GM21423 (cell line): ENCODE results near the gene PPP1R16B.
"Not testable (repeated sequence)": the region's sequence is repeated elsewhere in the genome, so short reads cannot be mapped to it uniquely, and the experiment has no call there.

Experiments
- ATAC-seq: cut with Tn5 transposase; IDR thresholded peaks from one replicate; pipeline ENCODE4 v1.9.1; 2021; ENCODE audit warnings: mild to moderate bottlenecking, moderate library complexity; ENCODE audit not compliant: unreplicated experiment

Gene PPP1R16B

DNA sequence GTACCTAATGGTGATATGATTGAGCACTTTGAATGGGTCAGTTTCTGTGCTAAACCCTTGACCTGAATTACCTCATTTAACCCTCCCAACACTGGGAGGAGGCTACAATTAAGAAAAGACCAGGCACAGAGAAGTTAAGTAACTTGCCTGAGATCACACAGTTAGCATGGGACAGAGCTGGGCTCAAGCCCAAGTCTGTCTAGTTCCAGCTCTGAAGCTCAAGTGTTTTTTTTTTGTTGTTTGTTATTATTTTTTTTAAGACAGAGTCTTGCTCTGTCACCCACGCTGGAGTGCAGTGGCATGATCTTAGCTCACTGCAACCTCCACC, 124.7 kb downstream of the PPP1R16B start:
- no peak for ATAC-seq

DNA sequence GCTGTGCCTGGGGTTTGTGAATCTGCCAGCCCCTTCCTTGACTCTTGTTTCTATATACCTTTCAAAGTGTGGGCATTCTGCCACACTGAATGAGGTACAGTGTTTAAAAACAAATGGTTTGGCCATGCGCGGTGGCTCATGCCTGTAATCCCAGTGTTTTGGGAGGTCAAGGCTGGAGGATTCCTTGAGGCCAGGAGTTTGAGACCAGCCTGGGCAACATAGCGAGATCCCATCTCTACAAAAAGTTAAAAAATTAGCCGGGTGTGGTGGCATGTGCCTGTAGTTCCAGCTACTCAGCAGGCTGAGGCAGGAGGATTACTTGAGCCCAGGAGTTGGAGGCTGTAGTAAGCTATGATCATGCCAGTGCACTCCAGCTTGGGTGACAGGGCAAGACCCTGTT, 126.5 kb downstream of the PPP1R16B start:
- ATAC-seq: no peak

DNA sequence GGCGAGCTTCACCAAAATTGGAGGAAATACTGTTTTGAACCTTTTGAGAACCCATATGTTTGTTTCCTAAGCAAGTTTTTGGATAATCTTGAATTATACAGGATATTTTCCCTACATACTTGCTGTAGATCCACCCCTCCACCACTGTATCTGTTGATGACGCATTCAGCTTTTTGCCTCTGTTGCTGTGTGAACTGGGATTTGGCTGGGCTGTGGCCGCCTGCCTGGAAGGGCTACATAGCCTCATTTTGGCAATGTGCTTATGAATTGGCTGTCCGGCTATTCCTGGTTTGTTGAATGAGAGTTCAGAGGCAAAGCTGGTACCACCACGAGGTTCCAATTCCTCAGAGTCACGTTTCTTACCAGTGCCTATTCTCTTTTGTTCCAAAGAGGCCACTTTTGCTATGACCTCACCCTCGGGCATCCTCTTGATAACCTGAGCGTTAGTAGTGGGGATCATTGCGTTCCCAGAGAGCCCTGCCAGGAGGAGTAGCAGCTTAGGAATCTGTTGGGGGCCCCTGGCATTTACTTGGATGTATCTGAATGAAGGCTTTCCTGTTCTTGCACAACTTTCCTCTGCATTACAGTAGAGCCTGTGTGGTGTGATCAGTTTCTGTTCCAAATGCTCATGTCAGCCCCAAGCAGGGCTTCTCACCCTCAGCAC, 127.1 kb downstream of the PPP1R16B start:
- ATAC-seq: no peak

DNA sequence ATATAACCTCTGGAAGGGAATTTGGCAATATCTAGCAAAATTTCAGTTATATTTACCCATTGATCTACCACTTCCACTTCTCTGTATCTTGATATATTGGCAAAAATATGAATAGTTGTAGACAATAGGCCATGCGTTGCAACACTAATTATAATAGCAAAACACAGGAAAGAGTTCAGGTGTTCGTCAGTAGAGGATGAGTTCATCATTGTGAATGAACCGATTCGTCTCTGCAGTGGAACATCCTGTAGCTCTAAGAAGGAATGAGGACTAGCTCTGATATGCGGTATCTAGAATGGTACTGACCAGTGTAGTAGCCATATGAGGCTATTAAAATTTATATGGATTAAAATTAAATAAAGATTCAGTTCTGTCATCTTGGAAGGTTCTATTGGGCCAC, 129.0 kb downstream of the PPP1R16B start:
- ATAC-seq: no peak

DNA sequence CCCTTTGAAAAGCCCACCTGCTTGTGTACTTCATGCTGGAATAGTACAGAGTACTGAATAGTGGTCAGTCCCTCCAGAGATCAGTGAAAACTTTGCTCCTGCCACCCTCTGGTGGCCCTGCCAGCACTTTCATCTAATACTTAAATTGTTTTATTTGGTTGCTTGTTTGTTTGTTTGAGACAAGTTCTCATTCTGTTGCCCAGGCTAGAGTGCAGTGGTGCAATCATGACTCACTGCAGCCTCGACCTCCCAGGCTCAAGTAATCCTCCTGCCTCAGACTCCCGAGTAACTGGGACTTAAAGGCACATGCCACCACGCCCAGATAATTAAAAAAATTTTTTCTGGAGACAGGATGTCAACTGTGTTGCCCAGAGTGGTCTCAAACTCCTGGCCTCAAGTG, 129.8 kb downstream of the PPP1R16B start:
- no peak for ATAC-seq

DNA sequence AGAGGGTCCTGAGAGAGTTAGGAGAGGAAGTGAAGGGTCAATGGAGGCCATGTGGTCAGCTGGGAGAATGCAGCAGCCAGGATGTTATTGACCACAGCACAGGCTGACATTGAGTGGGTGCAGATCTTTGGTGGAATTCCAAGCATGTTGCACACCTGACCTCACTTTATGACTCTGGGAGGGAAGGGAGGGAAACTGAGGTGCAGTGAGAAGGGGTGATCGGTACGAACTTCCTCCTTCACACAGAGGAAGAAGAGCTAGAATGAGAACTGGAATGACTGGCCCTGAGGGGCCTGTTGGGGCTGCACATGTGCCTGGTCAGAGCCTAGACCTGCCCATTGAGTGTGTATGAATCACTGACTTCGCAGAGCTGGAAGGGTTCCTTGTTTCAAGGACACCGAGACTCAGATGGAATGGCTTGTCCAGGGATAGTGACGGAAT, 130.5 kb downstream of the PPP1R16B start:
- ATAC-seq: no peak

DNA sequence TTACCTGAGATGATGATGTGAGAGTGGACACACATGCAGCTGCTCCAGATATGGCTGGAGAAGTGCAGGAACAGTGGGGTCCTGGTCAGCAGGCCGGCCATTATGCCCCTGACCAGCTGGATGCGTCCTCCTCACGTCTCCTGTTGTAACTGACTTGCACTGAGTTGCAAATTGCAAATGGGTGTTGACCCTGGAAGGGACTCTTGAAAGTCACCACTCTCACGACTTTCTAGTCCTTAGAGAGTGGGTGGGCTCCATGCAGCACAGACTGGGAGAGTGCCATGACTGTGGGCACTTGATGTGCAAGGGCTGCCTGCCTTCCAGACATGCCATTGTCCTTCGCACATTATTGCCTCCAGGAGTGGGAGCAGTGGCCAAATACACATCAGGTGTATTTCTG, 131.5 kb downstream of the PPP1R16B start:
- ATAC-seq: no peak

DNA sequence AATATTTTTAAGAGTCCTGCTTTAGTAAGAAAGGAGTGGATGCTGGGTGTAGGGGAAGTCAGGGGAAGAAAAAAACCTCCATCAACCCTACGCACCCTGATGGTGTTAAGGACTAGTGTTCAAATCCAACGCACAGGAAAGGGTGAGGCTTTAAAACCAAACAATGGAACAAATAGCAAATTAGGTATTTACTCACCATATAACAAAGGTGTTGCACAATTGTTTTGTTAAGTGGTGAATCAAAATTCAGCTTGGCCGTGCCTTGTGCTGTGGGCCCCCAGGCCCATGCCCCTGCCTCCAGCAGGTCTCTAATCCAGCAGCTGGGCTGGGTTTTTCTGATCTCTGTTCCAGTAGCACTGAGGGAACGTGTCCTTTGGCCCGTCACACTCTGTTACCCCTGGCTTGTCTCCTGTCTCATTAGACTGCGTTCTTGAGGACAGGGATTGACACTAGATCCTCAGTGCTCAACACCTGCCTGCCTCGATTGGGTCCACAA, 132.5 kb downstream of the PPP1R16B start:
- no peak for ATAC-seq

DNA sequence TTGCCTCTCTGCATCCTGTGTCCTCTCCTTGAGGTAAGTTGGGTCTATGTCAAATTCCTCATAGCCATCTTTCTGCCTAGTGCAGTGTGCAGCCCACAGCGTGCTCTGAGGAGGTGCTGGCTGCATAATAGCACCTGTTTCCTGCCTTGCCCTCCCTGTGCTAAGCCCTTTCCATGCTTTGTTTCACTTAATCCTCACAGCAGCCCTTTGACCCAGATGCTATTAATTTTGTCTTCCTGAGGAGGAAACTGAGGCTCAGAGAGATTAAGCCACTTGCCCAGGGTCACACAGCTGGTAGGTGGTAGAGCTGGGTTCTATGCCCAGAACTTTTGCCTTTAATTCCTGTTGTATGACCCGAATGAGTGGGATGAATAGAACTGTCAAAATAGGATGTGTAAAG, 134.2 kb downstream of the PPP1R16B start:
- no peak for ATAC-seq

DNA sequence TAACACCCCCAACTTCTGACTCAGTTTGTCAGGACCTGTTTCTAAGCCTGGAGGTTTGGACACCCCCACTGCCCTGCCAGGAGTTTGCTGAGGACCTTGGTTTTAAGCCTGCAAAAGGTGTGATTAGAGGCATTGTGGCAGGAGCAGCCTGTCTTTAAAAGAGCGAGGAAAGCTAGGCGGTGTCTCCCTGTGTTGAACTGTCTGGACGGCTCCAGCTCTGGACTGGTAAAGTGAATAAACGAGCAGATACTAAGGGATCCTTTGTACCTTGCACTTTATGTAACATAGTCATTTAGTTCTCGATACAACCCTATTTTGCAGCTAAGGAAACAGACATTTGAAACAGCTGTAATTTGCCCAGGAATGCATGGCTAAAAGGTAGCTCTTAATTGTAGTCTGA, 135.1 kb downstream of the PPP1R16B start:
- ATAC-seq: no peak

DNA sequence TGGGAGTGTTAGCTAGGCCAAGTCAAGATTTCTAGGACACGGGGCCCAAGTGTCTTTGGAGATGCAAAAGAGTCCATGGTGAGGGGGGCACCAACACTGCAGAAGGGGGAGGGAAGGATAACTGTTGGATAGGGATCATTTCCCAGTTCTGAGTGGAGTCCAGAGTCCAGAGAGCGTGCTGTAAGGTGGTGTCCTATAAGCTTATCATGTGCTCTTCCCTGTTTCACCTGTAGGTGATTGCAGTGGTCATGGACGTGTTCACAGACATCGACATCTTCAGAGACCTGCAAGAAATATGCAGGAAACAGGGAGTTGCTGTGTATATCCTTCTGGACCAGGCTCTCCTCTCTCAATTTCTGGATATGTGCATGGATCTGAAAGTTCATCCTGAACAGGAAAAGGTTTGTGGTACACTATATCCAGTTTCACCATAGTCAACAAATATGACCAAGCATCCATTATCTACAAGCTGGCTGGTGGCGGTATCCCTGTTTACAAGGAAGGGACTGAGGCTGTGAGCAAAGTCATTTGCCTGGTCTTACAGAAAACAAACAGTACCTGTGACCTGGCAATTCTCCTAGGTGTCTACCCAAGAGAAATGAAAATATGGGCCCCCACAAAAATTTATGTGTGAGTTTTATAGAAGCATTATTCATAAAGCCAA, 136.4 kb downstream of the PPP1R16B start:
- ATAC-seq: no peak

DNA sequence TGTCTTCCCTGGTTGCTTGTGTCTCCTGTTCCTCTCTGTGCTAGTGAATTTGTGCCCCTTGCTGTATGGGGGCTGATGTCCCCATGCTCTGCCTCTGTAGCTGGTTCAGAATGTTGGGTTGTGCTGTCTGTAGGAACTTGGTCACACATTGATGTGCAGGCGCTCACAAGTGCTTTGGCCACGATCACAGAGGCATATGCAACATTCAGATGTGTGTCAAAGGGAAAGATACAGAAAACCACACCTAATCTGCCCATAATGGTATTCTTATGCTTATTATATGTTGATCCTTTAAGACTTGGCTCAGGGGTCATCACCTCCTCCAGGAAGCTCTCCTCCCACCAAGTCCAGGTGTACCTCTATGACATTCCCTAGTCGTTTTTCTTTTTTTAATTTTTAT, 139.5 kb downstream of the PPP1R16B start:
- no peak for ATAC-seq

DNA sequence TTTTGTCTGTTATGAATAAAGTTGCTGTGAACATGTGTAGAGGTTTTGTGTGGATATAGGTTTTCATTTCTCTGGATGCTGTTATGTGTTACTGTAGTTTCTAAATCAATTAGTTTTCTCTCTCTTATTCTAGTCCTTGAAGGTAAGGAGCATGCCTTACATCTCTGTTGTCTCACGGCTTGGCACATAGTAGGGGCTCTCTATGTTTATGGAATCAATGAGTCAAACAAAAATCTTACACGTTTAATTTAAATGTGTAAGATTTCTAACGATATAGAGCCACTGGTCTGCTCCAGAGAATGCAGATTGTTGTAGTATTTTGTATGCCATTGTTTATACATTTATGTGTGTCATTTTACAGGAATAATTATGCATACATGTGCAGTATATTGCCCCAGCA, 141.3 kb downstream of the PPP1R16B start:
- ATAC-seq: no peak

DNA sequence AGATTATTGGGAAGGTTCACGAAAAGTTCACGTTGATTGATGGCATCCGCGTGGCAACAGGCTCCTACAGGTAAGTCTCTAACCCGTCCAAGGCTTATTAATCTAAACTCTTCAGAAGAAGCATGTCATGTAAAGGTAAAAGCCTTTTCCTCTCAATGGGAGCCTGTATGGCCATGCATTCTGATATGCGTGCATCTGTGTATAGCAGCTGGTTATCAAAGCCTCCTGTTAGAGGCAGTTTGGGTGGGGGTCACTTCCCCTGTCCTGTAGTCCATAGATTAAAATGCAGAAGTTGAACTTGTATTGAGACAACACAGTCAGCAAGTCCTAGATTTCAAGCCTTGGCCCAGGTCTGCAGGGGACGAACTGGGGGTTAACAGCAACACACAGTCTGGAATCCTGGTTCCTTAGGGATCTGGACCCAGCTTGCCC, 142.4 kb downstream of the PPP1R16B start:
- no peak for ATAC-seq

DNA sequence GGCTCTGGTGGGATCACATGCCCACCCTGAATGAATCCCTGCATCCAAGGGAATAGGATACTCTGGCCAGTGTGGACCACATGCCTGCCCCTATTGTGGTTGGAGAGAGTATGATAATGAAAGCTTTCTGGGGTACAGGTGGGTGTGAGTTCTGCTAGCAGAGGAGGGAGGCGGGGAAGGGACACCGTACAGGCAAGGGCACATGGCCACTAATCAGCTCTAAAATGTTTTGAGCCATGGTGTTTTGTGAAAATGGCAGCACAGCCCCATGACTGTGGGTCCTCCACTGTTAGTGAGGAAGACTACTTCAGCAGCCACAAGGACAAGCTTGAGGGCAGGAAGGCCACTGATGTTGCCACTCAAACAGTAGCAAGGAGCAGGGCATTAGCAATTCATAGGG, 144.8 kb downstream of the PPP1R16B start:
- no peak for ATAC-seq

DNA sequence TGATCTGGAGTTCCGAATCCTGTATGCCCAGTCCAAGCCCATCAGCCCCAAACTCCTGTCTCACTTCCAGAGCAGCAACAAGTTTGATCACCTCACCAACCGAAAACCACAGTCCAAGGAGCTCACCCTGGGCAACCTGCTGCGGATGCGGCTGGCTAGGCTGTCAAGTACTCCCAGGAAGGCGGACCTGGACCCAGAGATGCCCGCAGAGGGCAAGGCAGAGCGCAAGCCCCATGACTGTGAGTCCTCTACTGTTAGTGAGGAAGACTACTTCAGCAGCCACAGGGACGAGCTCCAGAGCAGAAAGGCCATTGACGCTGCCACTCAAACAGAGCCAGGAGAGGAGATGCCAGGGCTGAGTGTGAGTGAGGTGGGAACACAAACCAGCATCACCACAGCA, 146.1 kb downstream of the PPP1R16B start:
- no peak for ATAC-seq

DNA sequence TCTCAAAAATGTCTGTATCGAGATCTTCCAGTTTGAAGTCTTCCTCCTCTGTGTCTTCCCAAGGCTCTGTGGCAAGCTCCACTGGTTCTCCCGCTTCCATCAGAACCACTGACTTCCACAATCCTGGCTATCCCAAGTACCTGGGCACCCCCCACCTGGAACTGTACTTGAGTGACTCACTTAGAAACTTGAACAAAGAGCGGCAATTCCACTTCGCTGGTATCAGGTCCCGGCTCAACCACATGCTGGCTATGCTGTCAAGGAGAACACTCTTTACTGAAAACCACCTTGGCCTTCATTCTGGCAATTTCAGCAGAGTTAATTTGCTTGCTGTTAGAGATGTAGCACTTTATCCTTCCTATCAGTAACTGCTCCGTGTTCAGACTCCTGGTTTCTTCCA, 146.7 kb downstream of the PPP1R16B start:
- ATAC-seq: no peak

DNA sequence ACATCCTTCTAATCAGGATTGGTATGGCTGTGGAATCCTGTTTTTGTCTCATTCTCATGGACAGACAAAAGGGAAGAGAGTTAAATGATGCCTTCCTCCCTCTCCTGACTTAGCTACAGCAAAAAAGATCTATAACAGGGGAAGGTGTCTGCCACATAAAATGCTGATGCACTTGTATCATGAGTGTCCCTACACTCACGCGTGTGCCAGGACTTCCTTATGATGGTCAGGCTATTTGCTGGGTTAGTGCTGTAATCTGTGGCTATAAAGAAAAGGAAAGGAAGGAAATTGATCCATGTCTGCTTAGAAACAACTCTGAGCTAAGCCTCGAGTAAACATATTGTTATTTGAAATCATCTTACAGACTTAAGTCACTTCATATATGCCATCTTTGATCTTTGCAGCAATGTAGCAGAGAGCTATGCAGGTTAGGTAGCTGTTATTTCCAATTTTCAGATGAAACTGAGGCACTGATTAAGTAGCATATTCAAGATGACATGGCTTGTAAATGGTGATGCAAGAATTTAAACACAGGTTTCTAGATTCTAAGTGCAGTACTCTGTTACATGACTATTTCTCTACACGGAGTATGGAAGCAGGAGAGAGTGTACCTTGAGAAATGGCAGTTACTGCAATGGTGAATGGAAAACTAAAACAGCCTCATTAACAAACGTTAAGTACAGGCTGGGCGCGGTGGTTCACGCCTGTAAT, 148.3 kb downstream of the PPP1R16B start:
- no peak for ATAC-seq

DNA sequence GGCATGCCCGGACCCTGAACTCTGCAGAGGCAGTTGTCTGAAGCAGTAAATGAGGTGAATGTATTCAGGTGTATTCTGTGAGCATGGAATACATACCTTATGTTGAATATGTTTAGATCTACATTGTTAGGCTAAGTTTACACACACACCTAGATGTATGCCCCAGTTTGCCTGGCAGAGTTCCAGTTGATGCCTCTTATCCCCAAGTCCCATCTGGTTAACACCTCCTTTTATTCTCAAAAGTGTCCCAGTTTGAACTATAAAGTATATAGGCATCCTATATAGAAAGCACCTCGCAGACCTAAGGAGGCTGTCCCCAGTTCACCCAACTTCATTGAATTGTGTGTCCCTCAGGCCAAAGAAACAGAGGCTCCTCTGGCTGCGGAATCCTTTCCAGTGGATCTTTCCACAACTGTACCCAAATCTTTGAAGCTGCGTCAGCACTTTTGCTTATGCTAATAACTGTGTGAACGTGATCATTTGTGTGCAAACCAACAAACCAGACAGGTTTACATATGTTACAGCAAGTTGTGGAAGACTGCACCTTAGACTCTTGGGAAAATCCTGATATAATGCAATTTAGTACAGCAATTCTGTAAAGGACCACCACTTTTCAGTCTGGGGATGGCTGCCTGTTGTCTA, 151.9 kb downstream of the PPP1R16B start:
- no peak for ATAC-seq

DNA sequence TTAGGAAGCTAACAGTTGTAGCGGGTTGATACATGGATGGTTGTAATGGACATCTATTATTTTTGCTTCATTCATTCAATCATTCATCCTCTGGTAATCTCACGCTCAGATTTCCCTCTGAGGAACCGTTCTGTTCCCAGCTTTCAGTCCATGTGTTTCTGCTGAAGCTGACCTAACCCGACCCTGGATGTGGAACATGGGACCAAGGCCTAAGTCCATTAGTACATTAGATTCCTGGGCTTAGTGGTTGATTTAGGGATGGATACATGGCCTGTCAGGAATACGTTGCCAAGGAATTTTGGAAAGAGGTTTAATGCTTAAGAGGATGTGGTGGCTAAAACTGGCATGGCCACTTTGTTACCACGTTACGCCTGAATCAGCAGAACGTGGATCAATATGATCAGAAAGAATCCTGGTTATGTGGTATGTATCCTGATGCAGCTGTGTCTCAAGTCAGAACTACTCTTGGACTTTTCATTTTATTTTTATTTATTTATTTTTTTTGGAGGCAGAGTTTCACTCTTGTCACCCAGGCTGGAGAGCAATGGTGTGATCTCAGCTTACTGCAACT, 152.5 kb downstream of the PPP1R16B start:
- ATAC-seq: no peak

DNA sequence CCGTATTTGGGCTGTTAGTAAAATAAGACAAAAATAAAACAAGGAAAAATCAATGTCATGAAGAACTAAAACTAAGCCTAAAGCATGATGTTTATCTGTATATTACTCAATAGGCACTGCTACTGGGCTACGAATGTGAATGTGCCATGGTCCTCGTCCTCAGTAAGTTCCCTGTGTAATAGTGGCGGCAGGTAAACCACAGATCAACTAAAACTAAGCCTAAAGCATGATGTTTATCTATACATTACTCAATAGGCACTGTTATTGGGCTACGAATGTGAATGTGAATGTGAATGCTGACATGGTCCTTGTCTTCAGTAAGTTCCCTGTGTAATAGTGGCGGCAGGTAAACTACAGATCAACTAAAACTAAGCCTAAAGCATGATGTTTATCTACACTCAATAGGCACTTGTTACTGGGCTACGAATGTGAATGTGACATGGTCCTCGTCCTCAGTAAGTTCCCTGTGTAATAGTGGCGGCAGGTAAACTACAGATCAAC, 154.7 kb downstream of the PPP1R16B start:
- not testable (repeated sequence) for ATAC-seq
